Tibial artery (tissue), 4 donors: Measurements from ENCODE around the gene PRSS21.

Experiments
- DNase-seq, 2 donors: peaks; one replicate each; pipeline ENCODE4 v3.0.0-alpha.2; 2019
- H3K27ac ChIP-seq, 2 donors: fragments of 200-600 bp; sonication (generic) in 1 of 2; 1 replicate in 1 of 2; 2 replicates in 1 of 2; pipeline ENCODE4 v1.5.1; 2018 to 2019; ENCODE audit warnings: mild to moderate bottlenecking in 1 of 2
- H3K27me3 ChIP-seq, 2 donors: fragments of 200-600 bp; sonication (generic) in 1 of 2; one replicate each; pipeline versions ENCODE4 v1.5.1 to v1.6.0; 2016 to 2019
- H3K36me3 ChIP-seq, 3 donors: fragments of 200-600 bp; sonication (generic) in 2 of 3; one replicate each; pipeline ENCODE4 v1.5.1; 2016 to 2019; ENCODE audit warnings: mild to moderate bottlenecking in 2 of 3
- H3K4me1 ChIP-seq, 4 donors: fragments of 200-600 bp; sonication (generic) in 2 of 4; 1 replicate in 3 of 4; 2 replicates in 1 of 4; pipeline ENCODE4 v1.5.1; 2016 to 2019
- H3K4me3 ChIP-seq, 2 donors: fragments of 200-600 bp; sonication (generic) in 1 of 2; 1 replicate in 1 of 2; 2 replicates in 1 of 2; pipeline ENCODE4 v1.5.1; 2018 to 2019; ENCODE audit warnings: mild to moderate bottlenecking in 2 of 2
- H3K9me3 ChIP-seq, 3 donors: fragments of 200-600 bp; sonication (generic) in 1 of 3; one replicate each; pipeline ENCODE4 v1.5.1; 2016 to 2019
- CTCF ChIP-seq, 2 experiments: fragments of 200-600 bp in 1 of 2; fragments of 450-650 bp in 1 of 2; IDR thresholded peaks; one replicate each; pipeline ENCODE4 v1.5.1; 2017 to 2019; ENCODE audit warnings: antibody characterized with exemption in 2 of 2, mild to moderate bottlenecking in 1 of 2, moderate library complexity in 1 of 2
- intact Hi-C: fragments of 100-400 bp; cut with DNase I; formaldehyde crosslinking; loops from one replicate; pipeline ENCODE4 v1.15.0; 2023; ENCODE audit warnings: low total_unique reads

PRSS21 gene

GRCh38 chr16:2816751-2817339 lies at the start of gene PRSS21:
PRSS21 (plus strand) TSS chr16:2817237; CDS start chr16:2817269, 32 bp downstream.
- DNase-seq, result no peak
- peaks cover 0 to 84% of the 10 kb centered on the region in 2 donors for H3K27me3 ChIP-seq
- H3K36me3 ChIP-seq, result no peaks in the 10 kb centered on the region
- no peaks in the 10 kb centered on the region for H3K9me3 ChIP-seq
- intact Hi-C loops, result no loop called here
- H3K4me3 ChIP-seq, result no peak within 1 kb of the TSS
- TF ChIP-seq CTCF (IDR thresholded peaks at IDR 0.05), result no peak
- no peak within 1 kb of the TSS for H3K27ac ChIP-seq
- H3K4me1 ChIP-seq, result peaks cover 0 to 6% (median 0%) of the 10 kb centered on the region in 4 donors

GRCh38 chr16:2767891-2768290 lies 49.1 kb upstream of the PRSS21 start:
- Histone ChIP-seq H3K27ac (no peak overlapping the region), H3K36me3 (peaks cover 87 to 100% (median 98%) of the 10 kb centered on the region in 3 donors)

GRCh38 chr16:2768403-2769089 lies 48.5 kb upstream of the PRSS21 start:
- Histone ChIP-seq H3K4me3 (no peak overlapping the region), H3K9me3 (no peaks in the 10 kb centered on the region), H3K4me1 (peaks cover 0 to 18% (median 2%) of the 10 kb centered on the region in 4 donors), H3K27me3 (no peaks in the 10 kb centered on the region), H3K27ac (peak overlapping the region; percentile 22), H3K36me3 (peaks cover 81 to 100% (median 98%) of the 10 kb centered on the region in 3 donors)
- no peak for DNase-seq
- TF ChIP-seq CTCF (IDR thresholded peaks at IDR 0.05), result no peak
- intact Hi-C loops, result no loop called here

More at GRCh38 chr16:2767891-2768290, 49.1 kb upstream of the PRSS21 start:
- TF ChIP-seq CTCF (IDR thresholded peaks at IDR 0.05), result no peak
- Histone ChIP-seq H3K4me3 (no peak overlapping the region), H3K4me1 (peaks cover 0 to 18% (median 2%) of the 10 kb centered on the region in 4 donors), H3K27me3 (no peaks in the 10 kb centered on the region), H3K9me3 (no peaks in the 10 kb centered on the region)
- DNase-seq, result no peak
- intact Hi-C loops, result no loop called here

GRCh38 chr16:2769100-2769529 lies 47.9 kb upstream of the PRSS21 start:
- peaks cover 75 to 100% (median 98%) of the 10 kb centered on the region in 3 donors for H3K36me3 ChIP-seq
- intact Hi-C loops, result no loop called here
- no peaks in the 10 kb centered on the region for H3K9me3 ChIP-seq
- no peak for DNase-seq
- peak overlapping the region; percentile 22 for H3K27ac ChIP-seq
- no peak for TF ChIP-seq CTCF (IDR thresholded peaks at IDR 0.05)
- no peaks in the 10 kb centered on the region for H3K27me3 ChIP-seq
- no peak overlapping the region for H3K4me3 ChIP-seq
- H3K4me1 ChIP-seq, result peaks cover 0 to 18% (median 3%) of the 10 kb centered on the region in 4 donors

- Histone ChIP-seq H3K27ac (peak overlapping the region in 1 of 2 donors; percentile 22), H3K4me3 (no peak overlapping the region), H3K27me3 (no peaks in the 10 kb centered on the region), H3K4me1 (peaks cover 0 to 19% (median 7%) of the 10 kb centered on the region in 4 donors), H3K9me3 (no peaks in the 10 kb centered on the region), H3K36me3 (peaks cover 70 to 100% (median 94%) of the 10 kb centered on the region in 3 donors)
- intact Hi-C loops, result no loop called here
- no peak for TF ChIP-seq CTCF (IDR thresholded peaks at IDR 0.05)
- DNase-seq, result no peak
Observed at GRCh38 chr16:2769675-2770056, 47.4 kb upstream of the PRSS21 start.
